IMR-90 (cell line): ENCODE results near the gene MCF2L2. TPM values are rescaled to one million over a fixed set of nuclear protein-coding genes. Genes with fewer than 3 reads are reported as not detected.

Experiments used
- ATAC-seq: fragments of 200-7000 bp; cut with Tn5 transposase; 2 replicates; pipeline ENCODE4 v1.9.1; 2020; ENCODE audit warnings: low read depth, mild to moderate bottlenecking, moderate library complexity
- BruUV-seq: library from RNA; stranded (reverse); fragments of 400-500 nt; replicated peaks from 2 replicates; lab custom pipeline; 2021; lab: Mats Ljungman, UMichigan
- CTCF ChIA-PET: fragments of 300-600 bp; formaldehyde crosslinking; extraction: SDS; loops from one replicate; lab custom pipeline; 2021; ENCODE audit warnings: antibody characterized with exemption; lab: Yijun Ruan, JAX
- POLR2A ChIA-PET: fragments of 300-600 bp; sonication (Branson Sonifier 250); formaldehyde crosslinking; loops from one replicate; lab custom pipeline; 2022; ENCODE audit warnings: antibody characterized with exemption; ENCODE audit not compliant: unreplicated experiment; lab: Charles Lee
- DNase-seq: peaks from one replicate; pipeline ENCODE4 v3.0.0; 2013
- H2AFZ ChIP-seq: replicated peaks from 2 replicates; pipeline ENCODE3; 2013; ENCODE audit warnings: low read length, mild to moderate bottlenecking; ENCODE audit not compliant: poor library complexity
- H2AK5ac ChIP-seq: 2 replicates; pipeline ENCODE4 v1.6.1; 2013; ENCODE audit warnings: low read depth, low read length, inconsistent platforms
- H2AK9ac ChIP-seq: replicated peaks from 2 replicates; pipeline ENCODE3; 2013; ENCODE audit warnings: mild to moderate bottlenecking, low read depth, low read length, moderate library complexity; ENCODE audit not compliant: poor library complexity
- H2BK120ac ChIP-seq: 2 replicates; pipeline ENCODE4 v1.6.1; 2013; ENCODE audit warnings: low read depth, low read length, inconsistent platforms
- H2BK15ac ChIP-seq: 3 replicates; pipeline ENCODE4 v1.6.1; 2013; ENCODE audit warnings: low read depth, low read length, inconsistent platforms
- H2BK20ac ChIP-seq: 2 replicates; pipeline ENCODE4 v1.6.1; 2013; ENCODE audit warnings: low read depth, mild to moderate bottlenecking, inconsistent platforms, low read length, moderate library complexity
- H2BK5ac ChIP-seq: 2 replicates; pipeline ENCODE4 v1.6.1; 2013; ENCODE audit warnings: mild to moderate bottlenecking, low read depth, low read length, inconsistent platforms; ENCODE audit not compliant: poor library complexity, severe bottlenecking
- H3K14ac ChIP-seq: replicated peaks from 2 replicates; pipeline ENCODE4 v1.6.1; 2013; ENCODE audit warnings: low read depth, low read length, inconsistent platforms
- H3K18ac ChIP-seq: 2 replicates; pipeline ENCODE4 v1.6.1; 2013; ENCODE audit warnings: low read depth, low read length, control low read depth
- H3K23ac ChIP-seq: 2 replicates; pipeline ENCODE4 v1.6.1; 2013; ENCODE audit warnings: low read depth, low read length, inconsistent platforms
- H3K27ac ChIP-seq: 2 replicates; pipeline ENCODE4 v1.5.1; 2013; ENCODE audit warnings: mild to moderate bottlenecking, control low read depth, low read length; ENCODE audit not compliant: insufficient read depth
- H3K27me3 ChIP-seq: 2 replicates; pipeline ENCODE4 v1.6.1; 2013; ENCODE audit warnings: low read length; ENCODE audit not compliant: control insufficient read depth, insufficient read depth
- H3K36me3 ChIP-seq: 2 replicates; pipeline ENCODE4 v1.6.1; 2013; ENCODE audit warnings: low read length, mixed read lengths; ENCODE audit not compliant: control insufficient read depth, insufficient read depth
- H3K4ac ChIP-seq: 2 replicates; pipeline ENCODE4 v1.6.1; 2013; ENCODE audit warnings: low read depth, low read length, inconsistent platforms
- H3K4me1 ChIP-seq: 2 replicates; pipeline ENCODE4 v1.6.1; 2013; ENCODE audit warnings: low read length, mixed read lengths; ENCODE audit not compliant: control insufficient read depth, insufficient read depth
- H3K4me2 ChIP-seq: 2 replicates; pipeline ENCODE4 v1.6.1; 2013; ENCODE audit warnings: low read depth, mild to moderate bottlenecking, control low read depth, low read length, moderate library complexity
- H3K4me3 ChIP-seq: 2 replicates; pipeline ENCODE4 v1.5.1; 2013; ENCODE audit warnings: low read depth, mild to moderate bottlenecking, control low read depth, low read length, moderate library complexity; ENCODE audit not compliant: insufficient read depth
- H3K56ac ChIP-seq: 2 replicates; pipeline ENCODE4 v1.6.1; 2013; ENCODE audit warnings: low read length, inconsistent platforms; ENCODE audit not compliant: insufficient read depth; ENCODE audit errors: extremely low read depth
- H3K79me1 ChIP-seq, 2 experiments: 2 replicates each; pipeline ENCODE4 v1.6.1; 2013; ENCODE audit warnings: low read length in 2 of 2, inconsistent platforms in 1 of 2, low read depth in 1 of 2
- H3K9ac ChIP-seq: 2 replicates; pipeline ENCODE4 v1.6.1; 2013; ENCODE audit warnings: low read depth, low read length, control low read depth
- H3K9me1 ChIP-seq: 2 replicates; pipeline ENCODE4 v1.6.1; 2013; ENCODE audit warnings: low read length, inconsistent platforms; ENCODE audit not compliant: insufficient read depth
- H3K9me3 ChIP-seq: 2 replicates; pipeline ENCODE4 v1.6.1; 2013; ENCODE audit warnings: low read length; ENCODE audit not compliant: control insufficient read depth, insufficient read depth
- H4K20me1 ChIP-seq: 2 replicates; pipeline ENCODE4 v1.6.1; 2013; ENCODE audit warnings: low read length, inconsistent platforms; ENCODE audit not compliant: insufficient read depth
- H4K5ac ChIP-seq: 2 replicates; pipeline ENCODE4 v1.6.1; 2013; ENCODE audit warnings: mild to moderate bottlenecking, low read depth, low read length, control low read depth
- H4K8ac ChIP-seq, 2 experiments: 2 replicates each; pipeline ENCODE4 v1.6.1; 2013; ENCODE audit warnings: low read depth in 2 of 2, low read length in 2 of 2, control low read depth in 1 of 2, inconsistent platforms in 1 of 2
- H4K91ac ChIP-seq: 2 replicates; pipeline ENCODE4 v1.6.1; 2013; ENCODE audit warnings: low read depth, low read length, inconsistent platforms; ENCODE audit not compliant: insufficient read depth
- BHLHE40 ChIP-seq: fragments of 150-350 bp; IDR thresholded peaks from 2 replicates; pipeline ENCODE4 v1.6.1; 2016; ENCODE audit warnings: mild to moderate bottlenecking, low read depth, low read length
- CEBPB ChIP-seq: IDR thresholded peaks from 2 replicates; pipeline ENCODE4 v1.6.1; 2012; ENCODE audit warnings: low read depth, low read length, improper control_type of control experiment
- FOS ChIP-seq: fragments of 150-350 bp; IDR thresholded peaks from 2 replicates; pipeline ENCODE4 v1.6.1; 2016; ENCODE audit warnings: low read depth, low read length
- MAFK ChIP-seq: IDR thresholded peaks from 2 replicates; pipeline ENCODE4 v1.6.1; 2012; ENCODE audit warnings: low read depth, low read length, improper control_type of control experiment
- MAZ ChIP-seq: IDR thresholded peaks from 2 replicates; pipeline ENCODE4 v1.6.1; 2012; ENCODE audit warnings: low read depth, mild to moderate bottlenecking, low read length, improper control_type of control experiment, moderate library complexity, borderline replicate concordance
- MXI1 ChIP-seq: IDR thresholded peaks from 2 replicates; pipeline ENCODE4 v1.6.1; 2012; ENCODE audit warnings: low read depth, mild to moderate bottlenecking, low read length, moderate library complexity, borderline replicate concordance
- NFE2L2 ChIP-seq: fragments of 150-350 bp; IDR thresholded peaks from 2 replicates; pipeline ENCODE4 v1.6.1; 2016; ENCODE audit warnings: low read depth, mild to moderate bottlenecking, low read length
- POLR2A ChIP-seq: IDR thresholded peaks from 2 replicates; pipeline ENCODE4 v1.6.1; 2012; ENCODE audit warnings: mild to moderate bottlenecking, low read depth, low read length
- RCOR1 ChIP-seq: IDR thresholded peaks from 2 replicates; pipeline ENCODE4 v1.6.1; 2012; ENCODE audit warnings: mild to moderate bottlenecking, low read length, improper control_type of control experiment; ENCODE audit not compliant: insufficient replicate concordance
- RFX5 ChIP-seq: IDR thresholded peaks from 2 replicates; pipeline ENCODE4 v1.8.0; 2012; ENCODE audit warnings: low read depth, mild to moderate bottlenecking, low read length, moderate library complexity
- SMC3 ChIP-seq: fragments of 150-350 bp; IDR thresholded peaks from 2 replicates; pipeline ENCODE4 v1.6.1; 2016; ENCODE audit warnings: low read depth, mild to moderate bottlenecking, antibody characterized with exemption, low read length, moderate library complexity
- WGBS, 2 experiments: methylation state at CpG; one replicate each; pipeline versions ENCODE4 v1.1.5 to v1.1.7; 2013; ENCODE audit warnings: missing lambda C conversion rate in 2 of 2; ENCODE audit not compliant: insufficient read length in 1 of 2; ENCODE audit errors: extremely low coverage in 2 of 2; 5-methylcytosine and 5-hydroxymethylcytosine counted together
- dilution Hi-C: fragments of 300-500 bp; cut with HindIII; formaldehyde crosslinking; loops from one replicate; pipeline ENCODE4 v1.14.3; 2018; ENCODE audit warnings: low sequenced_read_pairs; ENCODE audit not compliant: unreplicated experiment
- in situ Hi-C: fragments of 300-500 bp; cut with MboI; formaldehyde crosslinking; loops from 3 replicates; pipeline ENCODE4 v1.14.3; 2019; ENCODE audit warnings: low sequenced_read_pairs, inconsistent platforms, mixed read lengths
- intact Hi-C: fragments of 100-400 bp; cut with micrococcal nuclease; formaldehyde crosslinking; loops from 2 replicates; pipeline ENCODE4 v1.10.0; 2022
- polyA plus RNA-seq, 3 experiments: library from polyadenylated mRNA; depleted of rRNA; stranded (reverse); fragments of >200 nt; gene quantifications; 2 replicates each; pipeline ENCODE4 v1.2.3, GENCODE V29; 2012; ENCODE audit warnings: low replicate concordance in 1 of 3
- total RNA-seq: library from RNA; depleted of rRNA; stranded (reverse); fragments of >200 nt; gene quantifications from 2 replicates; pipeline ENCODE4 v1.2.3, GENCODE V29; 2012

Gene MCF2L2
- total and polyA plus RNA-seq, 2 of the 4 experiments (the other 2 are of a cell fraction), result under 0.01 TPM; not detected in 1

DNA sequence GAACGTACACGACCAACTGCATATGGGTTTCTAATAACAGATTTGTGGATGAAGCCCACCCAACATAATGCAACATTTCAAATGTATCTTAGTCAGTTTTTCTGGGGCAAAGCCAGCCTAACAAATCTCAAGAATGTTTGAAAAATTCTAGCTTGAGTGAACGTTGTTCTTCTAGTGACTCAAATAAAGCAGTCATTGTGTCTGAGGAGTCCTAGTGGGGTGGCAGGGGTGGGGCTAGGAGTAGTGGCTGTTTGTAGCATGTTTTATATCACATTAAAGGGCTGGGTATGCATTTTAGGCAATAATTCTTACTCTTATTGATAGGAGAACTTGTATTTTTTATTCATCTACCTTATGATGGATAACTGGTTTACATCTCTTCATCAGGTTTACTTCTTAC is 169.3 kb downstream of the MCF2L2 start:
- WGBS, 2 experiments, result no CpG with 5 or more reads among the region's 3 CpGs
- POLR2A ChIA-PET, result no interaction called here
- no peak overlapping the region for H2BK15ac ChIP-seq
- H3K4ac ChIP-seq, result no peak overlapping the region
- dilution Hi-C loops, result no loop called here
- no peak overlapping the region for H4K91ac ChIP-seq
- no peak for DNase-seq
- peaks cover 5% of the 10 kb centered on the region for H3K9me3 ChIP-seq
- no peak overlapping the region for H2BK5ac ChIP-seq
- no TSS peak for BruUV-seq
- no peak overlapping the region for H2AK5ac ChIP-seq
- H3K36me3 ChIP-seq, result no peaks in the 10 kb centered on the region
- no peak overlapping the region for H3K4me3 ChIP-seq
- no peak overlapping the region for H3K14ac ChIP-seq
- H3K18ac ChIP-seq, result no peak overlapping the region
- no peak overlapping the region for H3K4me2 ChIP-seq
- ATAC-seq, result no peak
- peaks cover 0 to 4% of the 10 kb centered on the region in 2 experiments; a peak in 1 of 4 replicates for H3K79me1 ChIP-seq
- no peak overlapping the region for H3K27ac ChIP-seq
- no peak overlapping the region for H2AK9ac ChIP-seq
- H3K4me1 ChIP-seq, result no peaks in the 10 kb centered on the region
- CTCF ChIA-PET, result no interaction called here
- H2BK120ac ChIP-seq, result no peak overlapping the region
- no peak overlapping the region for H2BK20ac ChIP-seq
- H3K9me1 ChIP-seq, result no peaks in the 10 kb centered on the region
- in situ Hi-C loops, result no loop called here
- no peaks in the 10 kb centered on the region for H4K20me1 ChIP-seq
- H3K9ac ChIP-seq, result no peak overlapping the region
- no peak overlapping the region for H2AFZ ChIP-seq
- intact Hi-C loops, result no loop called here
- no peak overlapping the region for H4K8ac ChIP-seq
- peaks cover 6% of the 10 kb centered on the region for H3K27me3 ChIP-seq
- no peak overlapping the region for H3K56ac ChIP-seq
- TF ChIP-seq RFX5, result no peak
- no peak for TF ChIP-seq SMC3
- no peak for TF ChIP-seq CEBPB
- no peak for TF ChIP-seq NFE2L2
- no peak for TF ChIP-seq BHLHE40
- TF ChIP-seq MAFK, result no peak
- TF ChIP-seq POLR2A, result no peak
- TF ChIP-seq FOS, result no peak
- TF ChIP-seq MAZ, result no peak
- TF ChIP-seq MXI1, result no peak
- TF ChIP-seq RCOR1, result no peak
- H4K5ac ChIP-seq, result no peak overlapping the region
- no peak overlapping the region for H3K23ac ChIP-seq
